ENCODE results near the gene CYTH1.

The CYTH1 gene

GRCh38 chr17:78717431-78717980 is 64.6 kb downstream of the CYTH1 start:
- no peak overlapping the region for H3K27ac ChIP-seq (ENCODE audit: low read length)
- H3K36me3 ChIP-seq (ENCODE audit: insufficient read depth, low read length), result no peaks in the 10 kb centered on the region
- no peak for DNase-seq
- H3K4me1 ChIP-seq (ENCODE audit: insufficient read depth, low read length), result no peaks in the 10 kb centered on the region
- no peaks in the 10 kb centered on the region for H3K9me3 ChIP-seq (ENCODE audit: insufficient read depth, low read length, severe bottlenecking)
- peaks cover 53% of the 10 kb centered on the region for H4K20me1 ChIP-seq (ENCODE audit: insufficient read depth, low read length)
- ATAC-seq (ENCODE audit: insufficient read depth, low read depth), result no peak
- no peak for TF ChIP-seq CTCF (IDR thresholded peaks at IDR 0.05; ENCODE audit: borderline replicate concordance, extremely low read depth, low read length, poor library complexity, severe bottlenecking)
- no peak for TF ChIP-seq EZH2 (IDR thresholded peaks at IDR 0.05; ENCODE audit: borderline replicate concordance, low read depth, low read length, severe bottlenecking)
- no peak overlapping the region for H3K4me3 ChIP-seq (ENCODE audit: low read depth in 1 of 2, low read length in 2 of 2)
- H3K9ac ChIP-seq (ENCODE audit: low read depth, low read length), result no peak overlapping the region
- H3K79me2 ChIP-seq (ENCODE audit: insufficient read depth, low read length), result peaks cover 6% of the 10 kb centered on the region; the same call in 1 of the 2 replicates
- no peak overlapping the region for H2AFZ ChIP-seq (ENCODE audit: low read depth, low read length)
- no peaks in the 10 kb centered on the region for H3K27me3 ChIP-seq (ENCODE audit: insufficient read depth, low read length, poor library complexity)
- H3K4me2 ChIP-seq (ENCODE audit: insufficient read depth, low read length), result no peak overlapping the region

DNA sequence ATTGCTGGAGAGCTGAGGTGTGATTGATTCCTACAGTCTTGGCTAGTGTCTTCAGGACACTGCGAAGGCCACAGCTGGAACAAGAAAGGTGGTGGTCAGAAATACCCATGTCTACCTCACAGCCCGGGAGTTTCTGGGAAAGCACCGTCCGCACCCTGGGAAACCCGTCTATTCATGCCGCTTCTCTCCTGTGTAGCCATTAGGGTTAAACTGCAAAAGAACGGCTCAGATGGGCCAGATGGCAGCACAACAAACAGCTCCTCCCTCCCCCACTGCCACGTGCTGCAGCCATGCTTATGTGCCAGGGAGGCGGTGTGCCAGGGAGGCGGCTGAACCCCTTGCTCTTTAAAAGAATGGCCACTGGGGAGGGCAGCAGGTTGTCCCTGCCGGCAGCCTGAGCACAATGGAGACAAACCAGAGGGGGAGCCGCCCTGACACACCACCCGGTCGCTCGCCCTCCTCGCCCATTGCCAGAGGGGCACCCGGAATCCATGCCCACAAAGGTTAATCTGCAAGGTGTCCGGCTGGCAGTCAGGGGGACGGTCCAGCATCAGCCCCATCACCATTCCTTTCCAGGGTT is 65.2 kb downstream of the CYTH1 start:
- no peaks in the 10 kb centered on the region for H3K27me3 ChIP-seq (ENCODE audit: insufficient read depth, low read length, poor library complexity)
- H3K79me2 ChIP-seq (ENCODE audit: insufficient read depth, low read length), result peaks cover 6% of the 10 kb centered on the region; the same call in 1 of the 2 replicates
- DNase-seq (no peak), ATAC-seq (ENCODE audit: insufficient read depth, low read depth) (no peak)
- H3K4me1 ChIP-seq (ENCODE audit: insufficient read depth, low read length), result no peaks in the 10 kb centered on the region
- no peak overlapping the region for H3K4me2 ChIP-seq (ENCODE audit: insufficient read depth, low read length)
- H3K27ac ChIP-seq (ENCODE audit: low read length), result no peak overlapping the region
- H4K20me1 ChIP-seq (ENCODE audit: insufficient read depth, low read length), result peaks cover 48% of the 10 kb centered on the region
- H2AFZ ChIP-seq (ENCODE audit: low read depth, low read length), result no peak overlapping the region
- H3K36me3 ChIP-seq (ENCODE audit: insufficient read depth, low read length), result no peaks in the 10 kb centered on the region
- TF ChIP-seq CTCF (IDR thresholded peaks at IDR 0.05; ENCODE audit: borderline replicate concordance, extremely low read depth, low read length, poor library complexity, severe bottlenecking), result no peak
- no peak for TF ChIP-seq EZH2 (IDR thresholded peaks at IDR 0.05; ENCODE audit: borderline replicate concordance, low read depth, low read length, severe bottlenecking)
- H3K9me3 ChIP-seq (ENCODE audit: insufficient read depth, low read length, severe bottlenecking), result no peaks in the 10 kb centered on the region
- H3K9ac ChIP-seq (ENCODE audit: low read depth, low read length), result no peak overlapping the region
- no peak overlapping the region for H3K4me3 ChIP-seq (ENCODE audit: low read depth in 1 of 2, low read length in 2 of 2)

- Histone ChIP-seq H3K4me3 (ENCODE audit: low read depth in 1 of 2, low read length in 2 of 2) (no peak overlapping the region), H3K4me1 (ENCODE audit: insufficient read depth, low read length) (no peaks in the 10 kb centered on the region), H3K27me3 (ENCODE audit: insufficient read depth, low read length, poor library complexity) (no peaks in the 10 kb centered on the region), H3K9me3 (ENCODE audit: insufficient read depth, low read length, severe bottlenecking) (no peaks in the 10 kb centered on the region), H3K9ac (ENCODE audit: low read depth, low read length) (no peak overlapping the region), H4K20me1 (ENCODE audit: insufficient read depth, low read length) (peaks cover 44% of the 10 kb centered on the region), H3K36me3 (ENCODE audit: insufficient read depth, low read length) (no peaks in the 10 kb centered on the region), H3K79me2 (ENCODE audit: insufficient read depth, low read length) (peaks cover 6% of the 10 kb centered on the region; the same call in 1 of the 2 replicates), H3K27ac (ENCODE audit: low read length) (no peak overlapping the region), H3K4me2 (ENCODE audit: insufficient read depth, low read length) (no peak overlapping the region), H2AFZ (ENCODE audit: low read depth, low read length) (no peak overlapping the region)
- DNase-seq (no peak), ATAC-seq (ENCODE audit: insufficient read depth, low read depth) (no peak)
- no peak for TF ChIP-seq CTCF (IDR thresholded peaks at IDR 0.05; ENCODE audit: borderline replicate concordance, extremely low read depth, low read length, poor library complexity, severe bottlenecking)
Measured at GRCh38 chr17:78716292-78716691, 65.8 kb downstream of the CYTH1 start.

All from DND-41 (cell line).